HG02798 (cell line): ENCODE data around the gene RWDD1.
A peak's percentile ranks its signal among the peaks of the same experiment; 100 is the strongest.
"Not testable (repeated sequence)": the region's sequence is repeated elsewhere in the genome, so short reads cannot be mapped to it uniquely, and the experiment has no call there.

Source experiments
- ATAC-seq: cut with Tn5 transposase; IDR thresholded peaks from one replicate; pipeline ENCODE4 v1.9.1; 2021; ENCODE audit warnings: mild to moderate bottlenecking; ENCODE audit not compliant: unreplicated experiment, poor library complexity

Gene RWDD1

GRCh38 chr6:116603916-116604315 lies 32.6 kb downstream of the RWDD1 start:
- ATAC-seq, result not testable (repeated sequence)

GRCh38 chr6:116604868-116605267 lies 33.6 kb downstream of the RWDD1 start:
- not testable (repeated sequence) for ATAC-seq

- ATAC-seq, result no peak
These were observed 34.6 kb downstream of the RWDD1 start for GRCh38 chr6:116605935-116606334.

- no peak for ATAC-seq
These were observed 39.8 kb downstream of the RWDD1 start for GRCh38 chr6:116611056-116611455.

- peak; percentile 100 for ATAC-seq
These were observed 44.8 kb downstream of the RWDD1 start, which contains the start of gene RSPH4A for GRCh38 chr6:116615937-116616736. RSPH4A (plus strand) TSS chr6:116616479; CDS start chr6:116616624, 145 bp downstream.

GRCh38 chr6:116616737-116617053 lies 45.4 kb downstream of the RWDD1 start:
- no peak for ATAC-seq

GRCh38 chr6:116624036-116624805 lies 52.9 kb downstream of the RWDD1 start:
- ATAC-seq, result no peak

GRCh38 chr6:116625872-116626271 lies 54.6 kb downstream of the RWDD1 start:
- no peak for ATAC-seq

- no peak for ATAC-seq
These were observed 58.3 kb downstream of the RWDD1 start for GRCh38 chr6:116629563-116629981.

- ATAC-seq, result no peak
These were observed 60.2 kb downstream of the RWDD1 start for GRCh38 chr6:116631379-116631990.

GRCh38 chr6:116633685-116634084 lies 62.4 kb downstream of the RWDD1 start:
- ATAC-seq, result no peak
